OCI-LY1 (cell line): ENCODE measurements around the gene KIRREL3.

ENCODE experiments used
- H2AFZ ChIP-seq: fragments of 200-600 bp; sonication (generic), shearing (Covaris generic); 2 replicates; pipeline ENCODE4 v1.6.0; 2014; ENCODE audit warnings: antibody characterized with exemption, mild to moderate bottlenecking, low read length
- H3F3A ChIP-seq: fragments of 200-600 bp; sonication (generic), shearing (Covaris generic); 2 replicates; pipeline ENCODE4 v1.6.0; 2014; ENCODE audit warnings: mild to moderate bottlenecking, antibody characterized with exemption, low read length, moderate library complexity; ENCODE audit not compliant: insufficient read depth
- H3K27ac ChIP-seq: fragments of 200-600 bp; sonication (generic); 2 replicates; pipeline ENCODE4 v1.5.1; 2014; ENCODE audit warnings: low read length, mixed run types, mild to moderate bottlenecking, low read depth; ENCODE audit not compliant: poor library complexity, severe bottlenecking
- H3K27me3 ChIP-seq: fragments of 200-600 bp; sonication (generic); 2 replicates; pipeline ENCODE4 v1.6.0; 2014; ENCODE audit warnings: antibody characterized with exemption, mild to moderate bottlenecking, low read length, moderate library complexity; ENCODE audit not compliant: insufficient read depth
- H3K36me3 ChIP-seq: fragments of 200-600 bp; sonication (generic); 2 replicates; pipeline ENCODE4 v1.6.1; 2014; ENCODE audit warnings: mild to moderate bottlenecking, antibody characterized with exemption, low read length, moderate library complexity, mixed read lengths; ENCODE audit not compliant: insufficient read depth
- H3K4me1 ChIP-seq: fragments of 200-600 bp; sonication (generic); 2 replicates; pipeline ENCODE4 v1.5.1; 2014; ENCODE audit warnings: mild to moderate bottlenecking, low read length, moderate library complexity; ENCODE audit not compliant: insufficient read depth, severe bottlenecking
- H3K4me2 ChIP-seq: fragments of 200-600 bp; sonication (generic), shearing (Covaris generic); 2 replicates; pipeline ENCODE4 v1.6.1; 2014; ENCODE audit warnings: low read length
- H3K4me3 ChIP-seq: fragments of 200-600 bp; sonication (generic); 2 replicates; pipeline ENCODE4 v1.5.1; 2014; ENCODE audit warnings: low read length, low read depth, mild to moderate bottlenecking, mixed read lengths; ENCODE audit not compliant: poor library complexity, severe bottlenecking
- H3K79me2 ChIP-seq: fragments of 200-600 bp; shearing (Covaris generic); 2 replicates; pipeline ENCODE4 v1.6.1; 2016; ENCODE audit warnings: mixed run types, low read length, mixed read lengths; ENCODE audit not compliant: insufficient read depth
- H3K9ac ChIP-seq: fragments of 200-600 bp; sonication (generic), shearing (Covaris generic); 2 replicates; pipeline ENCODE4 v1.6.1; 2014; ENCODE audit warnings: mild to moderate bottlenecking, low read length, mixed read lengths
- H3K9me2 ChIP-seq: fragments of 200-600 bp; sonication (generic), shearing (Covaris generic); 2 replicates; pipeline ENCODE4 v1.6.1; 2014; ENCODE audit warnings: low read depth, mild to moderate bottlenecking, low read length, mixed read lengths
- H3K9me3 ChIP-seq: fragments of 200-600 bp; shearing (Covaris generic); 2 replicates; pipeline ENCODE4 v1.6.1; 2014; ENCODE audit warnings: low read length, mixed read lengths
- H4K20me1 ChIP-seq: fragments of 200-600 bp; sonication (generic), shearing (Covaris generic); 2 replicates; pipeline ENCODE4 v1.6.0; 2016; ENCODE audit warnings: mild to moderate bottlenecking, low read length; ENCODE audit not compliant: insufficient read depth
- EZH2 ChIP-seq: fragments of 200-600 bp; sonication (generic), shearing (Covaris generic); IDR thresholded peaks from 2 replicates; pipeline ENCODE4 v1.8.0; 2017; ENCODE audit warnings: borderline replicate concordance, mixed run types, mild to moderate bottlenecking, antibody characterized with exemption, low read length, moderate library complexity, mixed read lengths
- TF ChIP-seq, protein P1 (sequence below): fragments of 200-600 bp; sonication (generic), shearing (Covaris generic); IDR thresholded peaks from 2 replicates; pipeline ENCODE4 v1.5.1; 2017; ENCODE audit warnings: mild to moderate bottlenecking, antibody characterized with exemption, low read length, moderate library complexity, mixed read lengths

Gene KIRREL3

DNA sequence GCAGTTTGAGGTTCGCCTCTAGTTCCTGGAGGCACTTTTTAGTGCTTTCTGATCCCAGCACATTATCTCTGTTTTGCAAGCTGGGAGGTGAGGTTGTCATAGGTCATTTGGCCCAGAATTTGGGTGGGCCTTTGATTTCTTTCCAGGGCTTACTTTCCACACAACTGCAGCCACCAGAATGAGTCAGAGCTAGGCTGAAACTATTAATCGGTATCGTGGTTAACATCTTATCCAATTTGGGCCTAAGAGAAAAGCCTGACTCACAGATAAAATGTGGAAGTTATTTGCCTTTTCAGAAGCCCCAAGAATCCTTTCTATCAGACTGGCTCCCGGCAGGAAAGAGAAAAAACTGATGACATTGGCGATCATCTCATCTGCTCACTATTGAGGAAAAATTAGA lies 166.4 kb downstream of the KIRREL3 start:
- Histone ChIP-seq H3K27ac (no peak overlapping the region), H3K9ac (no peak overlapping the region), H3K4me2 (no peak overlapping the region), H3K4me1 (no peaks in the 10 kb centered on the region), H3K4me3 (no peak overlapping the region), H3K36me3 (no peaks in the 10 kb centered on the region), H3F3A (no peaks in the 10 kb centered on the region), H3K9me3 (no peaks in the 10 kb centered on the region), H4K20me1 (no peaks in the 10 kb centered on the region), H2AFZ (no peak overlapping the region), H3K27me3 (no peaks in the 10 kb centered on the region), H3K9me2 (no peaks in the 10 kb centered on the region), H3K79me2 (no peaks in the 10 kb centered on the region)
- TF ChIP-seq, protein P1, sequence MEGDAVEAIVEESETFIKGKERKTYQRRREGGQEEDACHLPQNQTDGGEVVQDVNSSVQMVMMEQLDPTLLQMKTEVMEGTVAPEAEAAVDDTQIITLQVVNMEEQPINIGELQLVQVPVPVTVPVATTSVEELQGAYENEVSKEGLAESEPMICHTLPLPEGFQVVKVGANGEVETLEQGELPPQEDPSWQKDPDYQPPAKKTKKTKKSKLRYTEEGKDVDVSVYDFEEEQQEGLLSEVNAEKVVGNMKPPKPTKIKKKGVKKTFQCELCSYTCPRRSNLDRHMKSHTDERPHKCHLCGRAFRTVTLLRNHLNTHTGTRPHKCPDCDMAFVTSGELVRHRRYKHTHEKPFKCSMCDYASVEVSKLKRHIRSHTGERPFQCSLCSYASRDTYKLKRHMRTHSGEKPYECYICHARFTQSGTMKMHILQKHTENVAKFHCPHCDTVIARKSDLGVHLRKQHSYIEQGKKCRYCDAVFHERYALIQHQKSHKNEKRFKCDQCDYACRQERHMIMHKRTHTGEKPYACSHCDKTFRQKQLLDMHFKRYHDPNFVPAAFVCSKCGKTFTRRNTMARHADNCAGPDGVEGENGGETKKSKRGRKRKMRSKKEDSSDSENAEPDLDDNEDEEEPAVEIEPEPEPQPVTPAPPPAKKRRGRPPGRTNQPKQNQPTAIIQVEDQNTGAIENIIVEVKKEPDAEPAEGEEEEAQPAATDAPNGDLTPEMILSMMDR = no peak
- no peak for TF ChIP-seq EZH2

DNA sequence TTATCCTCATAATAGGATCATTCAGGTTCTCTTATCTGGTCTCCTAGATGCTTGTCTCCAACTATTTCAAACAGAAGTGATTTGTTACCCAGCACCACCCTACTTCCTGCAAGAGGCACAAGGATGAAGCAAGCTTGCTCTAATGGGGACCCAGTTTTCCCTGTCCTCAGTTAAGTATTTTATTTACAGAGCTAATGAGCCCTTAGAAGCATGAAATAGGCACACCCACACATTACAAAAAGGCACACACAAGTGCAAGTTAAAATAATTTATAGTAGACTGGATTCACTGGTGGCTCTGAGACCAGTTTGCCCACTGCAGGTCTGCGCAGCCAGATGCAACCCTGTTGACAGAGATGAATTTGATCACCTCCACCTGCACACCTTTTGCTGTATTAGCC lies 167.5 kb downstream of the KIRREL3 start:
- H3K4me2 ChIP-seq = no peak overlapping the region
- no peaks in the 10 kb centered on the region for H3F3A ChIP-seq
- H3K27me3 ChIP-seq = no peaks in the 10 kb centered on the region
- no peaks in the 10 kb centered on the region for H3K9me2 ChIP-seq
- no peaks in the 10 kb centered on the region for H3K36me3 ChIP-seq
- H3K27ac ChIP-seq = no peak overlapping the region
- no peak overlapping the region for H3K9ac ChIP-seq
- TF ChIP-seq EZH2 = no peak
- TF ChIP-seq, protein P1 = no peak
- no peak overlapping the region for H2AFZ ChIP-seq
- no peaks in the 10 kb centered on the region for H3K4me1 ChIP-seq
- H3K79me2 ChIP-seq = no peaks in the 10 kb centered on the region
- no peaks in the 10 kb centered on the region for H4K20me1 ChIP-seq
- no peak overlapping the region for H3K4me3 ChIP-seq
- H3K9me3 ChIP-seq = no peaks in the 10 kb centered on the region

DNA sequence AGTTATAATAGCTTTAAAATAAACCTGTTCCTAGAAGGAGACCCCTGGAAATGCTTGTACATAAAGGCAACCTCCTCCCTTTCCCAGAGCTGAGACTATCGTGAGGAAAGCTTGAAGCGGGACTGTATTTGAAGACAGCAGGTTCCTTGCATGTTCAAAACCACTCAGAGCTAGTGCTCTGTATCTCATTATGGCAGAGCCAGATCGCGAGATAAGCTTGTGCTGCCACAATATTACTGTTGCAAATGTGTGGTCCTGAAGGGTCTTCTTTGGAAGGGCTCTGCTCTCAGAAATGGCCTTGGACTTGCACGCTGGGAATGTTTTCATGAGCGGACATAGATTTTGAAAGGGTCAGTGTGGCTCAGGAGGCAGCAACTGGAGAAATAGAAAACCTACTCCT lies 168.2 kb downstream of the KIRREL3 start:
- H4K20me1 ChIP-seq = no peaks in the 10 kb centered on the region
- H3K27ac ChIP-seq = no peak overlapping the region
- no peak overlapping the region for H2AFZ ChIP-seq
- no peak overlapping the region for H3K9ac ChIP-seq
- no peaks in the 10 kb centered on the region for H3F3A ChIP-seq
- H3K4me2 ChIP-seq = no peak overlapping the region
- H3K9me3 ChIP-seq = no peaks in the 10 kb centered on the region
- no peaks in the 10 kb centered on the region for H3K36me3 ChIP-seq
- H3K4me3 ChIP-seq = no peak overlapping the region
- no peaks in the 10 kb centered on the region for H3K4me1 ChIP-seq
- no peak for TF ChIP-seq EZH2
- TF ChIP-seq, protein P1 = no peak
- no peaks in the 10 kb centered on the region for H3K27me3 ChIP-seq
- H3K79me2 ChIP-seq = no peaks in the 10 kb centered on the region
- H3K9me2 ChIP-seq = no peaks in the 10 kb centered on the region
